Measurements from ENCODE around the gene INA. TPM values are rescaled to one million over a fixed set of nuclear protein-coding genes. Genes with fewer than 3 reads are reported as not detected.

Gene INA
- total RNA-seq, 2 donors from 2014 or later = 0.14 to 2.0 TPM

GRCh38 chr10:103307594-103307993 is 30.7 kb downstream of the INA start:
- DNase-seq (ENCODE audit: low spot score) = no peak
- intact Hi-C loops (cut with DNase I) = no loop called here
- Histone ChIP-seq H3K27me3 (replicated peaks; ENCODE audit: insufficient read depth) (no peaks in the 10 kb centered on the region), H3K36me3 (peaks cover 0 to 4% of the 10 kb centered on the region in 2 donors), H3K4me3 (no peak overlapping the region), H3K4me1 (replicated peaks) (no peaks in the 10 kb centered on the region), H3K9me3 (no peaks in the 10 kb centered on the region), H3K27ac (no peak overlapping the region)
- TF ChIP-seq POLR2AphosphoS5 (IDR thresholded peaks at IDR 0.05) = no peak
- no peak for TF ChIP-seq POLR2A (IDR thresholded peaks at IDR 0.05)
- no peak for TF ChIP-seq CTCF (IDR thresholded peaks at IDR 0.05)
- WGBS = 89% methylated on average over 5 of the region's 5 CpGs

GRCh38 chr10:103310197-103310596 is 33.3 kb downstream of the INA start:
- H3K27ac ChIP-seq = no peak overlapping the region
- H3K27me3 ChIP-seq (replicated peaks; ENCODE audit: insufficient read depth) = no peaks in the 10 kb centered on the region
- H3K4me3 ChIP-seq = no peak overlapping the region
- TF ChIP-seq POLR2AphosphoS5 (IDR thresholded peaks at IDR 0.05) (no peak), POLR2A (IDR thresholded peaks at IDR 0.05) (no peak), CTCF (IDR thresholded peaks at IDR 0.05) (no peak)
- DNase-seq (ENCODE audit: low spot score) = no peak
- peaks cover 0 to 1% of the 10 kb centered on the region in 2 donors for H3K36me3 ChIP-seq
- no peaks in the 10 kb centered on the region for H3K9me3 ChIP-seq
- no peaks in the 10 kb centered on the region for H3K4me1 ChIP-seq (replicated peaks)
- intact Hi-C loops (cut with DNase I) = no loop called here
- 92% methylated on average over 1 of the region's 1 CpG for WGBS

GRCh38 chr10:103316087-103316486 is 39.1 kb downstream of the INA start:
- TF ChIP-seq POLR2AphosphoS5 (IDR thresholded peaks at IDR 0.05) (no peak), CTCF (IDR thresholded peaks at IDR 0.05) (no peak), POLR2A (IDR thresholded peaks at IDR 0.05) (no peak)
- Histone ChIP-seq H3K9me3 (no peaks in the 10 kb centered on the region), H3K27me3 (replicated peaks; ENCODE audit: insufficient read depth) (no peaks in the 10 kb centered on the region), H3K4me3 (no peak overlapping the region), H3K27ac (no peak overlapping the region), H3K36me3 (no peaks in the 10 kb centered on the region), H3K4me1 (replicated peaks) (no peaks in the 10 kb centered on the region)
- DNase-seq (ENCODE audit: low spot score) = no peak
- intact Hi-C loops (cut with DNase I) = no loop called here

- no peak for DNase-seq (ENCODE audit: low spot score)
- peaks cover 0 to 3% of the 10 kb centered on the region in 2 donors for H3K36me3 ChIP-seq
- 94% methylated on average over 7 of the region's 7 CpGs for WGBS
- intact Hi-C loops (cut with DNase I) = no loop called here
- H3K9me3 ChIP-seq = no peaks in the 10 kb centered on the region
- TF ChIP-seq POLR2AphosphoS5 (IDR thresholded peaks at IDR 0.05) (no peak), POLR2A (IDR thresholded peaks at IDR 0.05) (no peak), CTCF (IDR thresholded peaks at IDR 0.05) (no peak)
- H3K27me3 ChIP-seq (replicated peaks; ENCODE audit: insufficient read depth) = no peaks in the 10 kb centered on the region
- no peaks in the 10 kb centered on the region for H3K4me1 ChIP-seq (replicated peaks)
- H3K4me3 ChIP-seq = no peak overlapping the region
- H3K27ac ChIP-seq = no peak overlapping the region
Measured at GRCh38 chr10:103327906-103328305, 51.0 kb downstream of the INA start.

GRCh38 chr10:103333934-103334520 is 57.1 kb downstream of the INA start:
- Histone ChIP-seq H3K4me1 (replicated peaks) (no peaks in the 10 kb centered on the region), H3K4me3 (no peak overlapping the region), H3K27me3 (replicated peaks; ENCODE audit: insufficient read depth) (no peaks in the 10 kb centered on the region), H3K27ac (no peak overlapping the region), H3K9me3 (no peaks in the 10 kb centered on the region), H3K36me3 (no peaks in the 10 kb centered on the region)
- TF ChIP-seq POLR2AphosphoS5 (IDR thresholded peaks at IDR 0.05) = no peak
- peak in 3 of 4 experiments; percentile 40 to 49 (median 41) for TF ChIP-seq CTCF (IDR thresholded peaks at IDR 0.05)
- intact Hi-C loops (cut with DNase I) = no loop called here
- 85% methylated on average over 2 of the region's 2 CpGs for whole genome bisulfite sequencing
- no peak for DNase-seq (ENCODE audit: low spot score)
